NCI-H2227 (cell line): ENCODE measurements around the gene BRD3OS.
A peak's percentile ranks its signal among the peaks of the same experiment; 100 is the strongest.

Source experiments
- DNase-seq: peaks from one replicate; lab custom pipeline; 2025; ENCODE audit not compliant: unreplicated experiment; lab: John Stamatoyannopoulos, UW

Gene BRD3OS, protein sequence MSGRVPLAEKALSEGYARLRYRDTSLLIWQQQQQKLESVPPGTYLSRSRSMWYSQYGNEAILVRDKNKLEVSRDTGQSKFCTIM

DNA sequence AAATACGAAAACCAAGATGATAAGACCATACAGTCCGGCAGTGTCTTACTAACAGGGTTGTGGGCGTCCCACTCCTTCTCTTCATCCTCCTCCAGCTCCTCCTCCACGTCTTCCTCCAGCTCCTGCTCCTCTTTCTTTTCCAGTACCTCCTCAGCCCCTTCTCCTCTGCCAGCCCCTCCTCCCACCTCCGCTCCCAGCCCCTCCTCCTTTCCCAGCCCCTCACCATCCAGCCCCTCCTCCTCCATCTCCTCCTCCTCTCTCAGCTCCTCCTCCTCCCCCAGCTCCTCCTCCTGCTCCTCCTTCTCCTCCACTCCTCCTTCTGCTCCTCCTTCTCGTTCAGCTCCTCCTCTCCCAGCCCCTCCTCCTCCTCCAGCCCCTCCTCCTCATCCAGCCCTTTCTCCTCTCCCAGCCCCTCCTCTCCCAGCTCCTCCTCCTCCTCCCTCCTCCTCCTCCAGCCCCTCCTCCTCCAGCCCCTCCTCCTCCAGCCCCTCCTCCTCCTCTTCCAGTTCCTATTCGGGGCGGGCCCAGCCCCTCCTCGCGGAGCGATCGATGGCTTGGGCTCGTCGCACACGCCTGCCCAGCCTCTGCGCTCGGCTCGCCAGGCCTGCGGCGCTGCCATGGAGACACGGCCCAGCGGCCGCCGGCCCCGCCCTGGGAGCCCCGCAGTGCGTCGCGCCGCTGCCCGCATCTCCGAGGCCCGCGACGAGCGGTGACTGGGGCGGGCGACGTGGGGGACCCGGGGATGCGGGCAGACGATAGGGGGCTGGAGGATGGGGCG, at the start of gene BRD3OS:
TSS of gene BRD3OS (plus strand) at position 654 of the 778 bp plus-strand sequence. CDS start 1,267 bp downstream, outside the sequence.
- DNase-seq: peak; percentile 97

DNA sequence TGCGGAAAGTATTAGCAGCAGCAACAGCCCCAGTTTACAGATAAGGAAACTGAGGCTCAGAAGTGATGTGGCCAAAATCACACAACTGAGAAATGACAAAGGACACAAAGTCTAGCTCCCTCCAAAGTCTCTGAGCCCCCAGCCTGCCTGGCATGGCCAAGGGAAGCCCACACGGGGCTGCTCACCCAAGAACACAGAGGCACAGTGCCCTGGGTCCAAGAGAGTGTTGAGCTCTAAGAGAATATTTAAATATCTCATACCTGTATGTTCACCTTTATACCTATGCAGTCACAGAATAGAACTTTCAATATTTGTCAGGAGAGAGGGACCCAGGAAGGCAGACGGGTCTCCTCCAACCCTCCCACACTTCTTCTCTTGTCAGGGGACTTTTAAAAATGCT, 49.8 kb upstream of the BRD3OS start:
- DNase-seq: no peak

DNA sequence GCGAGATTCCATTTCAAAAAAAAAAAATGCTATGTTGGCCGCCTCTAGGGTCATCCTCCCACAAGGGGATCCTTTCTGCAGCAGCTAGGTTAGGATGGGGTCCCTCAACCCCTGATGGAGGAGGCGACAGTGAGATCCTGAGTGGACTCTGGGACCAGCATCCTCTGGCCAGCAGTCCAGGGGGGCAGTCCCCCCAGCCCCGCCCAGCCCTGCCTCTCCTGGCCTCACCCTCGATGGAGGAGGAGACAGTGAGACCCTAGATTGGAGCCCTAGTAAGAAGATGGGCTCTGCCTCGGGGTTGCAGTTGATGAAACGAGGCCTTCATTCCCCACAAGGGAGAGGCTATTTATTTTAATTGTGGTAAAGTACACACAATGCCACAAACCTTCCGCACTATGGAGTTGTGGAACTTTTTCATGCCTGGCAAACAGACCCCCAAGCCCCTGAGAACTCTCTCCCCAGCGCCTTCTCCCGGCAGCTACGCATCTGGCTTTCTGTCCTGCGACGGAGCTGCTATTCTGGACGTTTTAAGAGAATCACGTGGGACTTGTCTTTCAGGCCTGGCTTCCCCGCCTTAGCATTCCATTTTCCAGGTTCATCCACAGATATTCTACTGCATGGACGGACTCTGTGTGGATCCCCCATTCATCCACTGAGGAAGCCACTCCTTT, 49.0 kb upstream of the BRD3OS start:
- DNase-seq: no peak

DNA sequence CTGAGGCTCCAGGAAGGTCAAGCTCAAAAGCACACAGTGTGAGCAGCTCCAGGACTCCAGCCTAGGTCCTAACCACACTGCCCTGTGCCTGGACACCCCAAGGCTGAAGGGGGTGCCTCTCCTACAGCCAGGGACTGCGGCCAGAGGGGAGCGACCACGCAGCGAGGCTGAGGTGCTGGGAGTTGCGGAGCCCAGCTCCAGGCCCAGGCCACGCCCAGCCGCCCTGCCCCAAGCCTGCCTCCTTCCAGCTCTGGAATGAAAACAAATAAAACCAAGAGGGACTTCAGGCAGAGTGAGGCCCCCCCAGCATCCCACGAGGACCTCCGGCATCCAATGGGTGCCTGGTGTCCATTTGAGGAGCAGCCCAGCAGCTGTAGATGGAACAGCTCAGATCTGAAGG, 48.4 kb upstream of the BRD3OS start:
- DNase-seq: no peak

DNA sequence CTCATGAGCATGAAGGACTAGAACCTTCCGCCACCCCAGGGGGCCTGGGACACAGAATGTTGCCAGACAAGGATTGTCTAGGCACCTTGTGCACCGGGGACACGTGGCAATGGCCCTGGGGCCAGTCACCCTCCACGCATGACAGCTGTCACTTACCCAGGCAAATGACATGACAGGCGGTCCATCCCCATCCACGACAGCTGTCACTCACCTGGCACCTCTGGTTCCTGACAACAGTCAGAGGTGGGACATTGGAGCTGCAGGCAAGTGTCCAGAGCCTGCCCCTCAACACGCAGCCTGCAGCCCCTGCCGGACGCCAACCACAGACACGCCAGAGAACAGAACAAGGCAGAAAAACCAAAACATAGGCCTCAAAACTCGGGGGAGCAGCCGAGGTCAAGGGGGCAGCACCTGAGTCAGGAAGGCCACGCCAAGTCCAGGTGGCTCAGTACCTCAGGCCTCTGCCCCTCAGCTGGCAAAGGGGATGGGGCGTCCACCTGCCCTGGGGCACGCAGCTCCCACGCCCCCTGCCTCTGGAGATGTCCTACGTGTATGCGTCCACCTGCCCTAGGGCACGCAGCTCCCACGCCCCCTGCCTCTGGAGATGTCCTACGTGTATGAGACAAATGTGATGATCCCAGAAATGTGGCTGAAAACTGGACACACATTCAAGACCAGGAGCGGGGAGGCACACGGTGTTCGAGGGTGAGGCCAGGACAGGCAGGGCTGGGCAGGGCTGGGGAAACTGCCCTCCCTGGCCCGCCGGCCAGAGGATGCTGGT, 47.7 kb upstream of the BRD3OS start:
- DNase-seq: no peak

DNA sequence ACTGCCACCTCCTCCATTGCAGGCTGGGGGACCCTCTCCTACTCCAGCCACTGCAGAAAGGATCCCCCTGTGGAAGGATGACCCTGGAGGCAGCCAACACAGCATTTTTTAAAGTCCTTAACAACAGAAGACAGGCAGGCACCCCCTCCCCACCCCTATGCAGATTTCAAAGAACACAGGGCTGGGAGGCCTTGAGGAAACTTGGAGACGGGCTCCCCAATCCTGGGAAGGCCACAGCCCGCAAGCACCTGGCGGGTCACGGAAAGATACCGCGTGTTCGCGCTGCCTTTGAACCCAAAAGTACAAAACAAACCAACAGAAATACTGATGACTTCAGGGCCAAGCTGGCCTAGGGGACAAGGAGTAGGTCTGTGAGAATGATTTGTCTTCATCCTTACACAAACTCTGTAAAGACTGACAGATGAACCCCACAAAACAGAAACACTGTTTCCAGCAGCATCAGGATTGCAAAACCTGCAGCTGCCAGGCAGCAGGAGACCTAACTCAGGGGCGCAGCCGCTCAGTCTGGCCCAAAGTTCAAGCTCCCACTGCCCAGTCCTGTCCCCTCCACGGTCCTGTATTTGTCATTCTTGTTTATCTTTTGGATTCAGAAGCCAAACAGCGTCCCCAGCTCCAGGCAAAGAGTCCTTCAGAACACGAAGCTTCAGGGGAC, 46.9 kb upstream of the BRD3OS start:
- no peak for DNase-seq

DNA sequence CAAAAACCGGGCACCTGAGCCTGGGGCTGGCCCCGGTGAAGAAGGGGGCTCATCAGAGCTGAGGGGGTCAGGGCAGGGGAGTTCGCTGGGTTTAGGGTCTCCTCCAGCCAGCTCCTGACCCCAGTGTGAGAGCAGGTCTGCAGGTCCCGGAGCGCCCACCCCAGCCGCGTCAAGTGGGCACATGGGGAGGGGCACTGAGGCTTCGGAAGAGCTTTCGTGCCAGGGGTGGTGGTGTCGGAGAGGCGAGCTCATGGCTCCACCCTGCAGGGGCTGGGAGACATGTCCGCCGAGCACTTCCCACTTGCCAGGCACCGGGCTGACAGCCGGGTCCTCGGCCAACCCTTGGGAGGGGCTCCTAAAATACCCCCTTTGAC, 46.4 kb upstream of the BRD3OS start:
- no peak for DNase-seq

DNA sequence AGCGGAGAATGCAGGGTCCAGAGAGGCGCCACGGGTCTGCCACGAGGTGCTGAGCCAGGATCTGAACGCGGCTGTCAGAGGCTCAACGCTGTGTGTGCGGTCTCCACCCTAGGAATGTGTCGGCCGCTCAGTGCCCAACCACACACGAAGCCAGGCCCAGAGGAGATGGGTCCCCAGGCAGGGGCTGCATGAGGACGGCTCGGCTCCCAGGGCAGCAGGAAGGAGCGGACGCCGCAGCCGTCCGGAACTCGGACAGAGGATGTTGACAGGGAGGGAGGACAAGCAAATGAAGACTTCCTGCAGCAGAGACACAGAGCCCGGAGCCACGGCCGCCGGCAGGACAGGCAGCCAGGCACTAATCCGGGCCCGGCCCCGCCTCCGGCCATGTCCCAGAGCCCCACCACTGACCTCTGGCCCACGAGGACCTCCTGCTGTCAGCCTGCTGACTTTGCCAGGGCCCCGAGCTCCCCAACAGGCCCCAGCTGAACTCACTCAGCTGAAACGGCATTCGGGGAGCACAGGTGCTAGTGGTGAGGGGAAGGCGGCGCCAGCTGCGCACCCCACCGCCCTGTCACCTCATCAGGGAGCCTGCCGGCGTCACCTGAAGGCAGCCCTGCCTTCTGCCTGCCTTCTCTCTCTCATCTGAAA, 45.9 kb upstream of the BRD3OS start:
- no peak for DNase-seq

DNA sequence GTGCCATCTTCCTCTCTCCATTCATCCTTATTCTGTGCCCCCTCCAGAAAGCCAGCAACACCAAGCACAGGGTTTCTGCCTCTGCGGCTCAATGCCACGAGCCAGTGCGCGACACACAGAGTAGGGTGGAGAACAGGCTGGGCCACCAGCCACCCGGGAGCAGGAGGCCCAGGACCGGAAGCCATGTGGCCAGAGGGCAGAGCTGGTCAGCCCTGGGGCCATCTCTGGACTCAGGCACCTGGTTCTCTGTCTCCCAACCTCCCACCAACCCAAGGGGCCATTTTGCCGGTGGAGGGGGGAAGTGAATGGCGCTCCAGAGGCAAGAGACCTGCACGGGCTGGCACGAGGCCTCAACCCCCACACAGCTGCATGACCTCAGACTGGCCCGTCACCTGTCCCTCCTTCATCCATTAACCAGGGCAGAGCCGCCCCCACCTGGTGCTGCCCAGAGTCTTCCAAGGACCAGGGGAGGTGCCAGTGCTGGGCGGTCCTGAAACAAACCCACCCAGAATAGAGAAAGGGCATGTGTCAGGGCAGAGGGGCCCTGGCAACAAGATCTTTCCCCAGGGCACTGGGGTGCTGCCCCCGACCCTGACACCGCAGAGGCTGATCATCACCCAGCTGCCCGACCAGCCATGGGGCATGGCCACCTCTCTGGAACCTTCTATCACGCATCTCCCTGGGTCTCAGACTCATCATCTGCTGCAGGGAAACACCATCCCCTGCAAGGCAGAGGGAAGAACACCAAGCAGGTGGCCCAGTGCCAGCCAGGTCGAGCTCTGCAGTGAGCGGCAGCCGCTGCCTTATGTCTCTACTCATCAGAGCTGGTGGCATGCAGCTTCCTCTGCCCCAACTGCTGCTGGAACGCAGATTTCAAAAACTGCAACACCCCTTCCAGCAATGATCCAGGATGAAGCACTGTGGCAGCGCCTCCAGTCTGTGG, 45.1 kb upstream of the BRD3OS start:
- DNase-seq: no peak

DNA sequence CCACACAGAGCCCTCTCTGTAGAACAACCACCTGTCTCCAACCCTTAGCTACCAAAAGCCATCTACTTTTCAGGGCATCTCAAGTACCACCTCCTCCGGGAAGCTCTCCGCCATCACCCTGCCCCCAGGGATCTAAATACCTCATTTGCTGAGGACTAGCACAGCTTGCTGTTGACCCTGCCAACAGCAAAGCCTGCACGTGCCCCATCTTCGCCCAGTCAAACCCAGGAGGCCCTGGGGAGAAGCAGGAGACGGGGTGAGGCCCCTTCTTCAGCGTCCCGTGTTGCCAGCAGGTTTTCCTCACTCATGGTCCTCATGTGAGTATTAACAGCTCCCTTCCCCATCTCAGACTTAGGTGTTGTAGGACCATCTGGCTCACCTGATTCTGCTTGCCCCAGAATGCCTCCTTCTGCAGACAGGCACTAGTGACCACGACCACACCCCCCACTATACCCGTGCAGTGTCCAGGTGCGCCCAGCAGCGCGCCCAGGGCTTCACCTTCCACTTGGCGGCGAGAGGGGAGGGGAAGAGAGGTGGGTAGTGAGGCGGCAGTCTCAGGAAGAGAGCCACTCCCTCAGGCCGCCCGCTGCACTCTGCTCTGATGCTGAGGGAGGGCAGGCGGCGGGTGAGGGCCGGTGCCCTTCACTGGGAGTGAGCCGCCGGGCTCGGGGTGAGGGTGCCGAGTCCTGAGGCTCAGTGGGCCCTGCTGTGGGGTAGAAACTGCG, 44.3 kb upstream of the BRD3OS start:
- no peak for DNase-seq

DNA sequence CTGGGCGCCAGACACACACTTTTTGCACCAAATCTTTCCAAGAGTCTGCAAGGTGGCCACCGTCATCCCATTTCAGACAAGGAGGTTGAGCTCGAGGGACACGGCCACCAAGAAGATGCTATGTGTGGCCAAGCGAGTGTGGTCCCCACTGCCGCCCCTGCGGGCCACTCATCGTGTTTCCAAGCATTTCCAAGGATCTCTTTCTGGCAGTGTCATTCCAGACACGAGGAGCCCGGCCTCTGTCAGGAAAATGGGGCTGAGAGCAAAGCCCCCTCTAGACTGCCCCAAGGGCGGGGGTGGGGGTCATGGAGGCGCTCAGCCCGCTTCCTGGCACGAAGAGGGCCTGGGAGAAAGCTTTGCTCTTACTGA, 43.7 kb upstream of the BRD3OS start:
- no peak for DNase-seq

DNA sequence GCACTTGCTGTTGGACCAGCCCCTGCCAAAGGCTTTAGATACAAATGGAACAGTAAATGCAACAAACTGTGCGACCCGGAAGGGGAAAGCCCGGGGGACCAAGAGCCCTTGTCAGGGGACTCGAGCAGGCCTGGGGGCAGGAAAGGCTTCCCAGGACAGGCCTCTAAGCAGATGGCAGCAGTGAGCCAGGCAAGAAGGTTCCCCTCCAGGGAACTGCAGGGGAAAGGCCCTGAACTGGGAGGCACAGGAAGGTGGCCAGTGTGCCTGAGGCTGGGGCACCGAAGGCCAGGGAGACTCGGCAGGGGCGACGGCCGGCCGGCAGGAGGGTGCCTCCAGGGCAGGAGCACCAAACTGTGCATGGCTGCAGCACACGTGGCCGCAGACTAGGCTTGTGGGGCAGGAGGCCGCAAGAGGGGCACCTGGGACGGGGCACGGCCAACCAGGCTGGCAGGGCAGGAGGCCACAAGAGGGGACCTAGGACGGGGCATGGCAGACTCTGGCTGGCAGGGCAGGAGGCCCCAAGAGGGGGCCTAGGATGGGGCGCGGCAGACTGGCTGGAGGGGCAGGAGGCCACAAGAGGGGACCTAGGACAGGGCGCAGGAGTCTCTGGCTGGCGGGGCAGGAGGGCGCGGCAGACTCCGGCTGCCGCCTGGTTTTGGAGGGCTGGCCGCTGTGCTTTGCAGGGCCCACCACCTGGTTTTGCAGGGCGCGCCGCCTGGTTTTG, 43.2 kb upstream of the BRD3OS start:
- DNase-seq: no peak

DNA sequence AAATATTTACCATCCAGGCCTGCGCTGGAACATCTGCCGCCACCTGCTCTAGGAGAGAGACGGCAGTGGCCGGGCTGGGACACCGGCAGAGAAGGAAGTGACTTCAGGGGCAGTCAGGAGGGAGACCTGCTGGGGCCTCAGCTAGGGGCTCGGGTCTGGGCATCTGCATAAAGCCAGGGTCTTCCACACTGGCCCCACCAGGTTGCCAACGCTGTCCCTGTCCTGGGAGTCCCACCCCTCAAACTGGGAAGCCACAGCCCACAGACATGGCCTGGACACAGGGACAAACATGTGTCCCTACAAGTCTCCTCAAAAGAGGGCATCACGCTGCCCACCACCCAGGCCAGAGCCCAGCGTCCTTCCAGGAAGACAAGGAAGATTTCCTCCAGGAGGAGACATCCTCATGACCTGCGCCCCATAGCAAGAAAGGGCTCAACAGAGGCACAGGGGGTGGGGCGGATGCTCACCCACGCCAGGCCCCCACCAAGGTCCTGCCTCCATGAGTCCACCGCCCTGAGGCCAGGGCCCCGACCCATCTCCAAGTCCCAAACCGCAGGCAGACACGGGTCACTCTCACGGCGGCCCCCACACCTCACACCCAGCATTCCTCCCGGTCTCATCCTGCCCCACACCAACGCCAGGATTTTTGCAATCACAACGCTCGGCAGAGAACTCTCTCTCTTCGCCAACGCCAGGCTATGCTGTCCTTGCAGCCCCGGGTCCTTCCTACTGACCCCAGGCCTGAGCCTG, 42.1 kb upstream of the BRD3OS start:
- no peak for DNase-seq

DNA sequence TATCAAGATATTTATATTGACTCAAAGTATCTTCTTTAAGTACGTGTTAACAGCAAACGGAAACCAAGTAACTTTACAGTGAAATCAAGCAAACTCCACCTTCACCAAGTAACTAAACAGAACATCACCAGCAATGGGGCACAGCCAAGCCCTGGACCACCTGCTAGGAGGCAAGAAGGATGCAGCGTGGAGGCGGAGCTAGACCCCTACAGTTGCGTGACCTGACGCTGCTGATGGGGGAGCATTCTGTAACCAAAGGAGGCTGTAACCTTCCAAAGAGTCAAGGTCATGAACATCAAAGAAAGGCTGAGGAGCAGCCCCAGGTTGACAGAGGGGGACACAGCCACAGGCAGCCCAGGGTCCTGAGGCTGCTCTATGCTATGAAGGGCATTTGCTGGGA, 39.2 kb upstream of the BRD3OS start:
- DNase-seq: no peak

DNA sequence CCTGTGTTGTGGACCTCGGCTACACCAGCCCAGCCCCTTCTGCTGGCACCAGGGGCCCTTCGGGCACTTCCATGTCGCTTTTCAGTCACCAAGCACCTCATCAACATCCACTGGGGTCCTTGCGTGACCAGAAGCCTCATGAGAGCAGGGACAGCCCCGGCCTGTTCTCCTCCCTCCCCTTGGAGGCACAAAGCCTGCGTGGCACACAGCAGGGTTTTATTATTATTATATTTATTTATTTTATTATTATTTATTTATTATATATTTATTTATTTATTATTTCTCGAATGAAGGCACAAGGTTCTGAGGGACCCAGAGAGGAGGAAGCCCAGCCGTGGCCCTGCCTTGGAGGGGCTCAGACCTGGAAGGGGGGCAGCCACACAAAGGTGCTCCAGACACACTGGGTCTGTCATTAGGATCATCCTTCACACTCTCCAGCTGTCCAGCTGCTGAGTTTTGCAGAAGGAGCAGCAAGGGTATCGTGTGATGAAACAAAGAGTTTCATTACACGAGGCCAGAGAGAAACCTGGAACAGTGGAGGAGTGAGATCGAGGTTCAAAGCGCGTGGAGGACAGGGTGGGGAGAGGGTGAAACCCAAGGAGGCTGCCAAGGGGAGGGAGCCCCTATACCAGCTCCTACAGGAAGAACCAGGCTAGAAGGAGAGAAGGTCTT, 38.4 kb upstream of the BRD3OS start:
- DNase-seq: no peak

DNA sequence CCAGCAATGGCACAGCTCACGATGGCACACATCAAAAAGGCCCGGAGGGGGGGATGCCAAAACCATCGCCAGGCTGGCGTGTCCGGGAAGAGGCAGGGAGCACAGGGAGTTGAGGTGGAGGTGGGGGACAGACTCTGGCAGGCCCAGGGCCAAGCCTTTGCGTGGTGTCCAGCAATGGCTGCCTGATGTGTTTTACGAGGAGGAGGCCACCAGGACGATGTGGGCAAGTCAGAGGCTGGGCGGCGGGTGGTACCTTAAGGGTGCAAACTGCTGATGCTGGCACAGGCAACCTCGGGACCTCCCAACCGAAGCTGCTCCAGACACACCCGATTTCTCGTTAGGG, 37.9 kb upstream of the BRD3OS start:
- DNase-seq: no peak

DNA sequence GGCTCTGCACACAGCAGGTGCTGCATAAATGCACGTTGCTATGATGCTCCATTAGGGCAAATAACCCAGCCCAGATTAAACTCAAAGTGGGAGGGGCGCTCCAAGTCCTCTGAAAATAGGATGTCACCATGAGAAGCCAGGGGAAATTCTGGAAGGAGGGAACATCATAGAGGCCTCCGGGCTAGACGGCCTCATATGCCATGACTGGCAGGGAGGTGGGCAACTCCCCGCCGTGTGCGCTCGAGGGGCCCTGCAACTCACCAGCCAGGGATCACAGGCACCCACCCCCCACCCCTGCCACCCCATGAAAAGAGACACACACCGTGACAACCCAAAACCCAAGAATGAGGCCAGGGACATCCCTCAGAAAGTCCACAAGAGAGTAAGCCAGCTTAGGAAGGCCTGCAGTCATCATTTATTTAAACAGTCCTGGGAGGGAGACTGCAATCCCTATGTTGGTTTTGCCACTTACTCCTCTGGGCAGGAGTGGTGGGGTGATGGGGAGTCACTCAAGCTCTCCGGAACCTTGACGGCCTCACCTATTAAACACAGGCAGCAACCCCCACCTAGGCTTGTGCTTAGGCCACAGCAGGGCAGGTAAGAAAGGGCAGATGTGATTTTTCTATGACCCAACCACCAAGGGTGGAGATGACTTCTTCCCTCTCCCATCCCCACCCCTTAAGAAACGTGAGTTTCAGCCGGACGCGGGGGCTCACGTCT, 37.2 kb upstream of the BRD3OS start:
- DNase-seq: no peak
